ENCODE results near the gene RERE. TPM values are rescaled to one million over a fixed set of nuclear protein-coding genes. Genes with fewer than 3 reads are reported as not detected.

The RERE gene
- total and polyA plus RNA-seq, 2 donors (not counting 3 experiments of a cell fraction or from before 2014, with no cell fraction given), result 14.1 to 113 TPM

DNA sequence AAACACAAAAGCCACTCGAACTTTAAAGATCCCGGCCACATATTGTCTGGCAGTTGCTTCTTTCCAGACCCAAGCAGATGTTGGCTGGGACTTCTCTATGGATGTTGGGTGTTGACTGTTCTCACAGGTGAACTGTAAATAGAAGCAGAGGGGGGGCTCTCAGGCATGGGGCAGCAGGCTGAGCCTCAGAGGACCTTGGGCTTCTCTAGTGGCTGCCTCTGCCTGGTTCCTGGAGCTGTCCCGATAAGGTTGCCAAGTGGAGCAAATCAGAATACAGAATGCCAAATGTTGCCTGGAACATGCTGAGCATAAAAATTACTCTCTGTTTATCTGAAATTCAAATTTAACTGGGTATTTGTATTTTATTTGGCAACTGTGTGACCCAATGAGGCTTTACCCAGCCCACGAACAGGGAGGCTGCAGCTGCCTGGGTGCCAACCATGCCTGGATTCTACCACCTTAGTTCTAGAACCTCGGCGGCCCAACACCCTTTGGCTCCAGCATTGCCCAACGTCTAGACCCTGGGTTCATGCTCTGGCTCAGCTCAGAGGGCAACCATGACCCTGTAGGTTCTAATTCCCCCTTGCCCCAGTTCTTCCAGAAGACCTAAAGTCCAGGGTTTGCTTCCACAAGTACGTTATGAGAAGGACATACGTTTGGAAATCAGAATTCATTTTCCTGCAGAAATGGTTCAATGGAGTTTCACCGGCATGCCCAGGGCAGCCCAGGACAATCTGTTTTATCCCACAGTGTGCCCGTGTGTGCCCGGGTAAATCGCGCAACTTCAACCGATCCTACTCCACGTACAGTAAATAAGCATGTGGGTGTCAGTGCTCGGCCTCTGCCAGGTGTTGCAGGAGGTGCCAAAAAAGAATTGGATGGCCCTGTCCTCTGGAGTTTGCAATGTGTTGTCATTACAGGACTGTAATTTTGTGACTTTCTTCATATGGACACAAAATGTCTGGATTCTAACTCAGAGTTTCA is 504.9 kb downstream of the RERE start:
- DNase-seq (ENCODE audit: low read depth, low spot score), result no peak
- H3K4me1 ChIP-seq (ENCODE audit: control insufficient read depth, extremely low read depth, insufficient read depth, low read length), result peaks cover 3% of the 10 kb centered on the region
- intact Hi-C loops (cut with micrococcal nuclease), result no loop called here
- no peaks in the 10 kb centered on the region for H3K9me3 ChIP-seq (replicated peaks; ENCODE audit: control insufficient read depth, insufficient read depth, low read length)
- dilution Hi-C loops (cut with MboI; ENCODE audit: extremely low pct_ligation_motif_present, low sequenced_read_pairs), result loop anchor here (10.0 kb wide), 1 partner anchor 298 kb away; no protein-coding TSS in a partner anchor
- TF ChIP-seq, protein P1, sequence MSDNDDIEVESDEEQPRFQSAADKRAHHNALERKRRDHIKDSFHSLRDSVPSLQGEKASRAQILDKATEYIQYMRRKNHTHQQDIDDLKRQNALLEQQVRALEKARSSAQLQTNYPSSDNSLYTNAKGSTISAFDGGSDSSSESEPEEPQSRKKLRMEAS (IDR thresholded peaks at IDR 0.05; ENCODE audit: insufficient read depth, insufficient read length), result no peak
- TF ChIP-seq CTCF (IDR thresholded peaks at IDR 0.05; ENCODE audit: extremely low read depth in 1 of 2, insufficient read depth in 1 of 2, low read depth in 1 of 2, low read length in 2 of 2), result no peak
- TF ChIP-seq POLR2AphosphoS5 (IDR thresholded peaks at IDR 0.05; ENCODE audit: insufficient read depth, low read depth, low read length), result no peak
- TF ChIP-seq POLR2A (IDR thresholded peaks at IDR 0.05; ENCODE audit: low read depth, low read length), result no peak
- no peak for TF ChIP-seq EZH2 (IDR thresholded peaks at IDR 0.05; ENCODE audit: borderline replicate concordance, low read depth, low read length, severe bottlenecking)
- no peak for TF ChIP-seq FOS (IDR thresholded peaks at IDR 0.05; ENCODE audit: borderline replicate concordance, insufficient read depth, low read length)
- no peak for TF ChIP-seq MYC (IDR thresholded peaks at IDR 0.05; ENCODE audit: low read depth, low read length)
- no peak overlapping the region for H3K9ac ChIP-seq (replicated peaks; ENCODE audit: extremely low read depth, insufficient read depth, low read length)
- POLR2A ChIA-PET, result no interaction called here
- H3K27ac ChIP-seq (ENCODE audit: insufficient read depth, low read depth, low read length), result no peak overlapping the region
- H3K4me3 ChIP-seq (replicated peaks in 1 of 3; ENCODE audit: insufficient read depth in 1 of 3, low read depth in 1 of 3, low read length in 3 of 3), result no peak overlapping the region
- no peaks in the 10 kb centered on the region for H4K20me1 ChIP-seq (replicated peaks; ENCODE audit: control insufficient read depth, extremely low read depth, insufficient read depth, low read length)
- BruUV-seq (replicated peaks), result no TSS peak
- no peak overlapping the region for H3K4me2 ChIP-seq (ENCODE audit: insufficient read depth, low read length)
- H3K27me3 ChIP-seq (ENCODE audit: control insufficient read depth in 2 of 2, insufficient read depth in 2 of 2, low read length in 2 of 2), result no peaks in the 10 kb centered on the region
- no peaks in the 10 kb centered on the region for H3K36me3 ChIP-seq (ENCODE audit: control insufficient read depth in 2 of 2, extremely low read depth in 1 of 2, insufficient read depth in 2 of 2, low read length in 2 of 2)
- no peaks in the 10 kb centered on the region for H3K9me1 ChIP-seq (replicated peaks; ENCODE audit: control insufficient read depth, extremely low read depth, insufficient read depth, low read length)
- H2AFZ ChIP-seq (ENCODE audit: low read depth, low read length), result no peak overlapping the region
- no peaks in the 10 kb centered on the region for H3K79me2 ChIP-seq (ENCODE audit: control insufficient read depth, insufficient read depth, low read length)
- no peak for FAIRE-seq
- CTCF ChIA-PET, result interaction anchor here (1.5 to 4.7 kb wide), 7 partner anchors 10 to 328 kb away, joined by 6 to 396 read pairs (median 15); partner anchors contain the start of gene ERRFI1
